ENCODE results near the gene HRH2.
"Not testable (repeated sequence)": the region's sequence is repeated elsewhere in the genome, so short reads cannot be mapped to it uniquely, and the experiment has no call there.

HRH2 gene

DNA sequence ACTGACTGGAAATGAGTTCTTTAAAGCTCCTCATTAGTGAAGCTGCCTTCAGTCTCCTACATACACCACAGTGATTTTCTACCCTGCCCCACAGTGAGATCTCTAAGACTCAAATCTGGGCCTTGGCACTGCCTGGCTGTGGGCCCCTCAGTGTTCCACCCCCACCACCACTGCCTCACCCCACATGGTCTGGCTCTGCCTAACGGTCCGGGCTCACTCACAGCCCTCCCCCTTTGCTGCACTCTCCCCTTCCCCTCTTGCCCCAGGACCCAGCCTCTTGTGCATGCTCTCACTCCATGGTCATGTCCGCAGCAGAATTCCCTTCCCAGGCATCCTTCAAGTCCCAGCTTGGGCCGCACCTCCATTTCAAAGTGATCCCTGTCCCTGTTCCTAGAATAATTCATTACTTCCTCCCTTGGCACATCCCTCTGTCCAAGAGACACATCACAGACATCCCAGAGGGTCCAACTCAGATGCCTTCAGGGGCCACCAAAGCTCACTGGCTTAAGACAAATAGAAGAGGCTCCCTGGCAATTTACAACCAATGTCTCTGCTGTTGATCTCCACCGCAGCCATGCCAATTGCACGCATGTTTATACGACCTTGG is 56.7 kb downstream of the HRH2 start:
- DNase-seq (ENCODE audit: low read depth) = no peak

DNA sequence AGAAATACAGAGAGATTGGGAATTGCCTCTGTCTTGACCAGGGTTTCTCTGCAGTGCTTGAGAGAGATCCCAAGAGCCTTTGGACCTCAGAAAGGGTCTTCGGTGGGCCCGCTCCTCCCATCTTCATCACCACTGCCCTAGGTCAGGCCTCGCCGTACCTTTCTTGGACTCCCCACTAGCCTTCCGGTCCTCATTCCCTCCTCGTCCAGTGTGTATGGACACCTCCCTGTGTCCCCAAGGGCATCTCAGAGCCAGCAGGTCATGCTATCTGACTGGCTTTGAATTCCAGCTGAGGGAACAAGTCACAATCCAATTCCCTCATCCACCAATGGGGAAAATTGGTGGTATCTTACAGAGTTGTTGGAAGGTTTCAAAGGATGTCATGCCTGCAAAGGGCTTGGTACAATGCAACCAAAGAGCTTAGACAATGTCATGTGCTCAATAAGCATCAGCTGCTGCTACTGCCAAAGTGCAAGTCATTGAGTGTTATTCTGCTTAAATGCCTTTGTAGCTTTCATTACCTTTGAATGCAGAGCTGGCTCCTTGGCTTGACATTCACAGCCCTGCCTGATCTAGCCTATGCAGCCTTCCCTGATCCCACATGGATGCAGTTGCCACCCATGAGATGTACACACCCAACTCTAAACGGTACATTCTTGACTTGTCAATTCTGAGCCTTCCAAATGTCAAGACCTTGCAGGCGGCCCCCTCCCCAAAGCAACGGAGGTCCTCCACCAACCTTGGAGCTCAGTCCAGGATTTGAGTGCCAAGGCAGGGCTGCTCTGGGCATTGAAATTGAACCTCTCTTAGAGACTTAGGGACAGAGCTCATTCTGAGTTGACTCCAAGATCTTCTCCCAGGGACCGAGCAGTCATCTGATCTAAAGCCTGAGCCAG is 58.0 kb downstream of the HRH2 start:
- DNase-seq (ENCODE audit: low read depth) = no peak

DNA sequence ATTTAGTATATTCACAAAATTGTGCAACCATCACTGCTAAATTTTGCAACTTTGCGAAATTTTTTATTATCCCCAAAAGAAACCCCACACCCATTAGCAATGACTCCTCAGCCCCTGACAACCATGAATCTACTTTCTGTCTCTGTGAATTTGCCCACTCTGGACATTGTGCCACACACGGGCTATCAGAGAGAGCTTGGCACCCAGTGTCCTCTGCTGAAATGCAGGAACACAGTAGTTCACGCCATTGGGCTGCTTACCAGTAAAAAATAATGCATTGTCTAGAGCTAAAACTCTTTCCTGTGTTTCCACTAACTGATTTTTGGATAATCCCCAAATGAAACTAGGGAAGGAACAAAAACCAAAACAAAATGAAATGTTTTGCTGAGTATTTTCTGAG is 60.0 kb downstream of the HRH2 start:
- DNase-seq (ENCODE audit: low read depth) = no peak

DNA sequence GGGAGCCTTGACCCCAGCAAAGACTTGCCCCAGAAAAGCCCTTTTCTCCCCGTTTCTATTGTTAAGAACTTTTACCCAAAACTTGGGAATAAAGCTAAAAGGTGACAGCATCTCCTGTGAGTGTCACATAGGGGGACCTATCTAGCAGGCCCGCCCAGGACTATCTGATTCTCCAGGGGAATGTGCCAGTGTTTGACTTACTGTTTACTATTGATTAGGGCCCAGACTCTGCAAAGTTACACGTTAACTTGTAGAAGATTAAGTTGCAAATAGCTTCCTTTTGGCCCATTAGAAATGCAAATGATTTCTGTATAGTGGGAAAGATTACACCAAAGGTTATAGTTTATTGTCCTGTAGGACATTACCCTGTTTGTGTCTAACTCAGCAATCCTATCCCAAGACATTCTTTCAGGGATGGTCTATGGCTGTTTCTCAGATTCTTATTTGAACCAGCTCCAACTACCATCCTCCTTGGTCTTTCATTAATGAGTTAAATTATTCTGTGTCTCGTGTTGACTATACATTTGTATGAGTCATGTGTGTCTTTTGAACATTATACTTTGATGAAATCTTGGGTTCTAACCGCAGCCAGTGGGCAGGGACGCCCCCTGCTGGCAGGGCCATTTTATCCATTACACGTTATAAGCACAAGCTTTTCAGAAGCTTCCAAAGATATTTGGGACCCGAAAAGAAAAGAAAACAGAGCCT is 60.7 kb downstream of the HRH2 start:
- peak; percentile 61 for DNase-seq (ENCODE audit: low read depth)

DNA sequence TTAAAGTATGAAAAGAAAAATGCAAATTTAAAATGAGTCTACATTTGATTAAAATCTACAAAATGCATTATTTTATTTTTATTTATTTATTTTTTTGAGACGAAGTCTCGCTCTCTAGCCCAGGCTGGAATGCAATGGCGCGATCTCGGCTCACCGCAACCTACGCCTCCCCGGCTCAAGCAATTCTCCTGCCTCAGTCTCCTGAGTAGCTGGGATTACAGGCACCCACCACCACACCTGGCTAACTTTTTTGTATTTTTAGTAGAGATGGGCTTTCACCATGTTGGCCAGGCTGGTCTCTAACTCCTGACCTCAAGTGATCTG is 61.2 kb downstream of the HRH2 start:
- not testable (repeated sequence) for DNase-seq (ENCODE audit: low read depth)

DNA sequence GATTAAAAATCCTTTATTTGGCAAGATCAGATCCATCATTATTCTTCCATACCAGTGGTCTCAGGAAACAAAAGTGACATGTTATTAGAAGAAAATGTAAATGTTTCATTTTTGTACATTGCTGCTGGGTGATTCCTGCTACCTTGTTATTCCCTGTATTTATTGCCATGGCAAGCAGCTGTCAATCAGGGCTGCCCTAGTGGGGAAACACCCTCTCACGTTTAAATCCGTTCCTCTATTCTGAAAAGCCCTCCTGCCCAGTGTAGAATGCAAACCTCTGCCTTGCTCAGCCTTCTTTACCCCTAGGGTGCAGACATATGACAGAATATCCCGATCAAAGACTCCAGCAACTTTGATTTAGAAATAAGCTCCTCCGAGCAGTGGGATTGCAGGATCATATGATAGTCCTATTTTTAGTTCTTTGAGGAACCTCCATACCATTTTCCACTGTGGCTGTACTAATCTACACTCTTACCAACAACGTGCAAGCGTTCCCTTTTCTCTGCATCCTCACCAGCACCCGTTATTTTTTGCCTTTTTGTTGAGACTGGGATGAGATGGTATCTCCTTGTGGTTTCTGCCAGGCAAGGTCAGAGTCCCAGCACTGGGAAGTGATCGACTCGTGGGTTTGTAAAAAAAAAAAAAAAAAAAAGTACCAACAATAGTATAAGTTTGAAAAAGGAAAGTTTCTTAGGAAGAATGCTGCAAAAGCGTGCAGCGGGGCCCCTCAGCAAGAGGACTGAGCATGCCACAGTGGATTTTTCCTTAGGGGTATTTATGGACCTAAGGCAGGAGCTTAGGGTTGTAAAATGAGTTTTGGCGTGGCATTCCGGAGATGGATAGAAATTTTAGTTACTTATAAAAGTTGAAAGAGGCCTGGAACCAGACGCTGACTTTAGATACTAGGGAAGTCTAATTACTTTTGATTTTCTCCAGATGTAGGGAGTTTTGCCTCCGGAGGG is 66.7 kb downstream of the HRH2 start:
- no peak for DNase-seq (ENCODE audit: low read depth)

DNA sequence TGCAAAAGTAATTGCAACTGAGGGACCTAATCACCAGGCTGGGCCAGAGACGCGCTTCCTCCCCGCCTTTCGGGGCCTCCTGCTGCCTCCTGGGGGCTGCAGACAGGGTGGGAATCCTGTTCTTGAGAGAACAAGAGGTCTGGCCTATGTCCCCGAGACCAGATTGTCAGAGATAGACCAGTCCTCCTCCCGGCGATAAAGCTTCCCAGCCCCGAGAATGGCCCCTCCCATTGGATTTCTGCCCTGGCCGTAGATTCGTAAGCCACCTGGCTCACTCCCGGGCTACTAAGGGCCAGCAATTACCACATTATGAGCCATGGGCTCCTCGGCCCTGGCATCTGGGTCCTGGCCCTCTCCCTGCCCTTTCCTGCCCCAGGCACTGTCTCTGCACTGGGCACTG is 70.4 kb downstream of the HRH2 start:
- no peak for DNase-seq (ENCODE audit: low read depth)

DNA sequence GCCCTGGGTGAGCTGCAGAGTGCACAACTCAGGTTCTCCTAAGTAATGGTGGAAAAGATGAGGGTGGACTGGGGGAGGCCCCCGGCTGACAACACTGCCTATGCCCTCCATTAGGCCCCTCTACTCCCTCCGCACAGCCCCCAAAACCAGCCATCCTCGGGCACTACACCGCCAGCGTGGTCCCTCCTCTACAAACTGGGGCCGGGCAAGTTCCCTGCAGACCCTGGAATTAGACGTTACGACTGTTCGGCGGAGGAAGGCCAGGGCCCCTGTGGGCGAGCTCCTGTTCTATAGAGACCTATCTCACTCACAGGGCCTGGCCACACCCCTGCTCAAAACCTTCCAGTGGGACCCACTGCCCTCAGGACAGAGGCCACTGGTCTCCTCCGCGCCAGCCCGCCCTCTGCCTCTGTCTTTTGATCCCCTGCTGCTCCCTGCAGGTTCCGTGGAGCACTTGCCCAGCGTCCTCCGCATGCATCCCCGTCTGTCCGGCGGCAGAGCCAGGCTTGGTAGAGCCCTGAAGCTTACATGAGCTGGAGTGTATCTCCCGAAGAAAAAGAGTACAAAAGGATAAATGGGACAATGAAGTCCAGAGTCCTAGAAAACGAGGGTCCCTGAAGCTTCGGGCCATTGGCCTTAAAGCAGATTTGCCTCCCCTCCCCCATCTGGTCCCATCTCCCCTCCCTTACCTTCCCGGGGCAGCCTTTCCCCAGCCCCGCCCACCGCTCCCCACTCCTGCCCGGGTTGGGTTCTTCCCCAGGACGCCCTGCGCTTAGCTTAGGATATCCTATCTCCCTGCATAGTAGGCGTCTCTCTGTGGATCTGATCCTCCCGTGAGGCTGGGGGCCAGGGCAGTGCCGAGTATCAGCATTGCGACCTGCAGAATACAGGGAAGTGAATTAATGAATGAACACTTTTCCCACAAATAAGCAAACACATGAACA is 71.3 kb downstream of the HRH2 start:
- DNase-seq (ENCODE audit: low read depth) = no peak

DNA sequence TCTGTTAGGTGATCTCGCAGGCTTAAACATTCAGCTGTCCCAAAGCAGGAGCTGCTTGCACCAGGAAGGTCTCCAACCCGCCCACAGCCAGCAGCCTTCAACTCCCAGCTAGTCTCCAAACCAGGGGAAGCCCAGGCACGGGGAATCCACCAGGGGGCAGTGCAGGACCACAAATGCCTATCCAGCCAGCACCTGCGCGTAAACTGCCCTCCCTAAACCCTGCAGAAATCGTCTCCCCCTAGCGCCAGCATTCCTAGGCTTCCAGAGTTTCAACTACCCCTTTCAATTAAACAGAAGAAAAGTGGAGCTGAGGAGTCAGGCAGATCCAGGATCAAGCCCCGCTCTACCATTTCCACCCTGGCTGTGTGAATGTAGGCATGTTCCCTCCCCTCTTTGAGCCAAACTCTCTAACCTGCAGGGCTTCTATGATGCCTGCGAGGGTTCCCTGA is 72.0 kb downstream of the HRH2 start:
- DNase-seq (ENCODE audit: low read depth) = peak; percentile 95

DNA sequence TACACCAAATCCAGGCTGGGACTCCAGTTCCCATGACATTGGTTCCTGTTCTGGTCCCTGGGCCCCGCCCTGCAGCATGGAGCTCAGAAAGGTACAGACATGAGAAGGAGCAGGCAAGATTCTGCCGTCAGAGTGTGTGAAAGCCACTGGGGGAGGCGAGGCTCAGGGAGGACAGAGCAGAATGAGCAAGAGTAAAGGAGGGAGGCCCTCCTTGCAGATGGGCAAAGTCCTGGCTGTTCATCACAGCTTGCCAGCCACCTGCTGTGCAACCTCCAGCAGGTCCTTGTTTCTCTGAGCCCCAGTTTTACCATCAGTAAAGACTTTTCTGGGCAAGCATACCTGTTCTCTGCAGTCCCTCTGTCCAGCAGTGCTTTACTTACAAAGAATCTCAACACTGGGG is 73.3 kb downstream of the HRH2 start:
- no peak for DNase-seq (ENCODE audit: low read depth)

DNA sequence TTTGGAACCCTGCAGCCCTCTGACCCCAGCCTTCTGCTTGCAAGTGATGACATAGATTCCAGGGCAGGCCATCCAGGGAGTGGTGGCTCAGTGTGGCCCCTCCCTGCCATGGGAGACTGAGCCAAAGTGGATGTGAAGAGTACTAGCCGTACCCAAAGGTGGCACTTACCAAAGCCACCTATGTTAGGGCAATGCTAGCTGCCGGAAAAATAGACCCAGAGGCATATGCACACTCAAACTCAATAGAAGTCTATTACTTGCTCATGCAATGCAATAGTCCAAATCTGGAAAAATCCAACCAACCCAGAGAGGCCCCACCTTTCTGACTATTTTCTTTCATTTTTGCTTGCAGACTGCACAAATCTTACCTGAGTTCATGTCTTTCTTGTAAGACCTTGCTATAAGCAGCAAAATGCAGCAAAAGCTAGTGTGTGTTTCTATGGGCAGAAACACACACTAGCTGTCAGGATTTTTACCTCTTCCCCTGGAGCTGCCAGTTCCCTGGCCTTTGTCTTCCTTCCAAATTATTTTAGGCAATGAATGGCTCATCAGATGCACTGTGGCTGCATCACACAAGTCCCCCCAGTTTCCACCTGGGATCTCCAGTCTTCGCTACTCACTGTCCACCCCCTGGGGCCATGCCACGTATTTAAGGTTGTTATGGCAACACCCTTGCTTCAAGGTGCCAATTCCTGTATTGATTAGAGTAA is 74.0 kb downstream of the HRH2 start:
- no peak for DNase-seq (ENCODE audit: low read depth)

DNA sequence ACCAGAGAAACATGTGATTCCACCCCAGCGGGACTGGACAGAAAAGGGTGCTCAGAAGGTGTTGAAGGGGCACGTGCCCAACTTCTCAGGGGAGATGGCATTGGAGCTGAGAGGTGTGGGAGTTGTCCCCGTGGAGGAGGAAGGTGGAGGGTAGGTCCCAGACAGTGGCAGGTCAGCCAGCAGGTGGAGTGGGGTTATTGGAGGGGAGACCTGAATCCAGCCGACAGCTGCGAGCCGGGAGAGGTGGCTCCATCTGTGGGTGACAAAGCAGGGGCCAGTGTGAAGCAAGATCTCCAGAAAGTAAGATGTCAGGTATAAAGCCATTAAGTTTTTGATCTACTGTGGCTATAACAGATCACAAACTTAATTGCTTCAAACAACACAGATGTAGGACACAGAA is 75.1 kb downstream of the HRH2 start:
- DNase-seq (ENCODE audit: low read depth) = no peak

DNA sequence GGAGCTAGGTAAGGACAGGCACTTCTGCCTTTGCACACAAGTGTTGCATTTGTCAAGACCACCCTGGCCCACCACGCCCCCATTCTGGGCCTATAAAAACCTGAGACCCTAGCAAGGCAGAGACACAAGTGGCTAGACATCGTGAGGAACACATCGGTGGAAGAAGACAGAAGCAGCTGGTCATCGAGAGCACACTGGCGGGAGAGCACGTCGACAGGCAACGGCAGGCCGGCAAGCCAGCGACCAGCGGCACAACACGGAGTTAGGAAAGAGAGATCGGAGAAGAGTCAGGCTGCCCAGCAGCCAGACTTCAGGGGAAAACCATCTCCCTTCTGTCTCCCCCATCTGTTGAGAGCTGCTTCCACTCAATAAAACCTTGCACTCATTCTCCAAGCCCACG is 76.1 kb downstream of the HRH2 start:
- DNase-seq (ENCODE audit: low read depth) = no peak

DNA sequence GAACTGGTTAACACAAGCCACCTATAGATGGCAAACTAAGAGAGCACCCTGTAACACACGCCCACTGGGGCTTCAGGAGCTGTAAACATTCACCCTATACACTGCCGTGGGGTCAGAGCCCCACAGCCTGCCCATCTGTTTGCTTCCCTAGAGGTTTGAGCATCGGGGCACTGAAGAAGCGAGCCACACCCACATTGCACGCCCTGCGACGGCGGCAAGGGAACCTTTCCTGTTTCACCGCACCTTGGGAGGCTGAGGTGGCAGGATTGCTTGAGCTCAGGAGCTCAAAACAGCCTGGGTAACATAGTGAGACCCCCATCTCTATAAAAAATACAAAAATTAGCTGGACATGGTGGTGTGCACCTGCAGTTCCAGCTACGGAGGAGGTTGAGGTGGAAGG is 76.6 kb downstream of the HRH2 start:
- no peak for DNase-seq (ENCODE audit: low read depth)

DNA sequence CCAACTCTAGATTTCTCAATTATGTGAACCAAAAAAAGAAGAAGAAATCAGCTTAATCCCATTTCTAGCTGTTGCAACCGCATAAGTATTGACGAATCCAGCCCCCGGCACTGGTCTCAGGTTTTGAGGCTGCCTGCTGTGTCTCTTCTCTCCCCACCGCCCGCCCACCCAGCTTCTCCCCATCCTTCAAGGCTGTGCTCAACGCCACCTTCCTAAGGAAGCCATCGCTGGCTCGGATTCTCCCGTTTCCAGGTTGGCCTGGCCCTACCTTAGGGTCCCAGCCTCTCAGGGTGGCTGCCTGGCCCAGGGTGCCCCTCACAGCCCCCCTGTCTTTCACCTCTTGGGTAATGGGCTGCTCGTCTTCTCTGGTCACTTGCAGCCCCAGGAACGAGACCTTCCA is 77.8 kb downstream of the HRH2 start:
- DNase-seq (ENCODE audit: low read depth) = no peak

DNA sequence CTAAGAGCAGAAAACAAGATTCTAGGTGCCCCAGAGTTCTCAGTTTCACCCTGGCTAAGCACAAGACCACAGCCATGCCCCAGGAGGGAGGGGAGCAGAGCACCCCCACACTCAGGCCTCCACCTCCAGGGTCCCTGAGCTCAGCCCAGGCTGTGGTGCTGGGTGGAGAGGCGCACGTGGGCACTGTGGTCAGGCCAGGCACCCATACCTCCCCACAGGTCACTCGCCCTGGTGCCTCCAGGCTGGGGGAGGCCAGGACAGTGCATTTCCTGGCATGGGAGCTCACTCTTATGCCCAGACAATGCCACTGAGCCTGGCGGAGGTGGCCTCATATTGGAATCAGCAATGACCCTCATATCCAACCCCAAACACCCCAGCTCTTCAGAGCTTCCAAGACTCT is 78.8 kb downstream of the HRH2 start:
- no peak for DNase-seq (ENCODE audit: low read depth)

DNA sequence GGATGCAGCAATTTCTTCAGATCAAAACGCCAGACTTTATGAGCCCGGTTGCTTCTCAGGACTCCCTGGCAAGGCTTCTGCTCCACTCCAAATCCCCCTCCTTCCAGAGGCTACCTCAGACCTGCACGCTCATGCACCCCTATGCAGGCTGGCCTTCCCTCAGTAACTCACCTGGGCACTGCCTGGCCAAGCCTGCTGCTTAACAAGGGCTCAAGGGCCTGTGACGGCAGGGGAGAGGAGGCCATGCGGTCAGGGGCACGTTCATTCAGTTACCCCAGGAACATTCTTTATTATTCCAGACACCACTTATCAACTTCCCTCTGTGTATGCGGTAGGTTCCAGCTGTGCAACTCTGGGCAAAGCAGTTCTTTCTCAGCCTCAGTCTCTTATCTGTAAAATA is 79.6 kb downstream of the HRH2 start:
- no peak for DNase-seq (ENCODE audit: low read depth)

DNA sequence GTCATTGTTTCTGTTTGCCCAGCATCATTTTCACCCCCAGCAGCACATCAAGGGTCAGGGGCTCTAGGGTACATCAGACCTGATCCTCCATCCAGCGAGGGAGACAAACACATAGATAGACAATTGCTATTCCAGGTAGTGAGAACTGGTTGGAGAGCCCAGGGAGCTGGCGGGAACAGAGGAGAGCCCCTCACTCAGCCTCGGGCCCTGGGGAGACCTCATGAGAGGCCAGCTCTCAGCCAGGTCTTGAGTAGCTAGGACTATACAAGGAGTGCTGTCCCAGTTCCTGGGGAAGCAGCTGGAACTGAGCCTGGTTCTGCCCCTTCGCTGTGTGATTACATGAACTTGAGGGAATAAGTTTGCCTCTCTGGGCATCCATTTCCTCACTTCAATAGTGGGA is 80.3 kb downstream of the HRH2 start:
- no peak for DNase-seq (ENCODE audit: low read depth)

DNA sequence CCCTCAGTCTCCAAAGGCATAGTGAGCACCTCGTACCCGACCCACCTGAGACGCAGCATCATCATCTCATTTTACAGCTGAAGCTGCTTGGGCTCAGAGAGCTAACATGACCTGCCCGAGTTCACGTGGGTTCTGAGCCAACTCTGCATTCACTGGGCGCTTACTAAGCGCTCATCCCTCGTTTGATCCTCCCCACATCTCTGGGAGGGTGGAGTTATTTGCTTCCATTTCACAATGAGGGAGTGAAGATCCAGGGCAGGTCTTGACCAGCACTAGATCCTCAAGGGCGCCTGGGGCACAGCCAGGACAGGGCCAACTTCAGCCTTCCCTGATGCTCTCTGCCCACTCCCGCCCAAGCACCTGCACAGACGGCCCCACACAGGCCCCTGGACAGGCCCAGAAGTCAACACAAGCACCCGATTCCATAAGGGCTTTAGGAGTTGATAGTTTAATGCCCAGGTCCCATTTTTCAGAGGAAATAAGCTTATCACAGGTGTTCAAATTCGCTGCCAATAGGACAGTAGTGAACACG is 80.8 kb downstream of the HRH2 start:
- DNase-seq (ENCODE audit: low read depth) = no peak

DNA sequence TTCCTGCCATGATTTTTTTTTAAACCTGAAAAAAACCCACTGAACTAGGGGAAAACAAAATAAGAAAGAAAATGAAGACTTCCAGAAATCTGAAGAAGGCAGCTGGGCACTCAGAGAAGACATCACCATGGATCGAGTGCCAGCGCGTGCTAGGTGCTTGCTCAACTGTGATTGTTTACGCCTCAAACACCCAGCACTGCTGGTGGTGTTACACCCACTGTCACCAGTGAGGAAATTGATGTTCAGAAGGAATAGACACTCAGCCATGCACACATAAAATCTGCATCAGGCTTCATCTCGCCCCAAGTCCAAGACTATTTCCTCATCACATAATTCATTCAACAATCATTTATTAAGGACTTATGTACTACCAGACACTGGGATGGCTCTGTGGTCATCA is 82.1 kb downstream of the HRH2 start:
- DNase-seq (ENCODE audit: low read depth) = no peak

Measured in stimulated activated CD8-positive, alpha-beta memory T cell treated with anti-CD3 and anti-CD28 coated beads, Interleukin-7, amount 100 ng/mL, for 24 hours (primary cell).